H7 (cell line): ENCODE measurements around the gene C2CD4B. TPM values are rescaled to one million over a fixed set of nuclear protein-coding genes. Genes with fewer than 3 reads are reported as not detected.
A peak's percentile ranks its signal among the peaks of the same experiment; 100 is the strongest.

Experiments used
- DNase-seq: peaks from one replicate; pipeline ENCODE4 v3.0.0; 2012
- H3K27me3 ChIP-seq: 2 replicates; pipeline ENCODE4 v1.6.0; 2011; ENCODE audit warnings: mild to moderate bottlenecking, low read length; ENCODE audit not compliant: control insufficient read depth, insufficient read depth
- H3K36me3 ChIP-seq: replicated peaks from 2 replicates; pipeline ENCODE4 v1.5.1; 2011; ENCODE audit warnings: low read length; ENCODE audit not compliant: control insufficient read depth, insufficient read depth
- H3K4me3 ChIP-seq: 2 replicates; pipeline ENCODE4 v1.5.1; 2011; ENCODE audit warnings: low read depth, mild to moderate bottlenecking, control low read depth, low read length, moderate library complexity; ENCODE audit not compliant: insufficient read depth
- total RNA-seq: library from RNA; depleted of rRNA; stranded (reverse); fragments of >200 nt; shearing (Covaris generic); gene quantifications from 2 replicates; pipeline ENCODE4 v1.2.3, GENCODE V29; 2014; rRNA removed

C2CD4B gene, protein sequence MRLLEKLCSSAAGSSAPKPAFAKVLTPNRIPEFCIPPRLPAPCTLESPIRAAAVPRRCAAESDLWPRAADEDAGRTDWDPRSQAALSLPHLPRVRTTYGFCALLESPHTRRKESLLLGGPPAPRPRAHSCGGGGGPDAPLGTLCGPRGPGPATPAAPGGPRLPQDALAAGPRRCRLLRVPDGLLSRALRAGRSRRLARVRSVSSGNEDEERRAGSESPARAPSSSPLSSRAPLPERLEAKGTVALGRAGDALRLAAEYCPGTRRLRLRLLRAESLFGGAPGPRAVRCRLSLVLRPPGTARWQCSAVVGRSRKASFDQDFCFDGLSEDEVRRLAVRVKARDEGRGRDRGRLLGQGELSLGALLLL
- 0.07 and 0.31 TPM in 2 replicates for total RNA-seq

GRCh38 chr15:62165104-62165792 lies at the start of gene C2CD4B:
C2CD4B (minus strand) TSS chr15:62165285; CDS start chr15:62164984, 301 bp downstream.
- H3K4me3 ChIP-seq: peak within 1 kb of the TSS; percentile 48
- peaks cover 41% of the 10 kb centered on the region for H3K27me3 ChIP-seq
- peak; percentile 80 for DNase-seq
- no peaks in the 10 kb centered on the region for H3K36me3 ChIP-seq

- H3K27me3 ChIP-seq: no peaks in the 10 kb centered on the region
- no peaks in the 10 kb centered on the region for H3K36me3 ChIP-seq
Measured at GRCh38 chr15:62212741-62213140, 47.7 kb upstream of the C2CD4B start.

GRCh38 chr15:62211348-62211747 lies 46.3 kb upstream of the C2CD4B start:
- DNase-seq: no peak
- H3K4me3 ChIP-seq: no peak overlapping the region
- no peaks in the 10 kb centered on the region for H3K27me3 ChIP-seq
- H3K36me3 ChIP-seq: no peaks in the 10 kb centered on the region

More at GRCh38 chr15:62212741-62213140, 47.7 kb upstream of the C2CD4B start:
- H3K4me3 ChIP-seq: no peak overlapping the region
- no peak for DNase-seq

GRCh38 chr15:62209821-62210220 lies 44.7 kb upstream of the C2CD4B start:
- no peaks in the 10 kb centered on the region for H3K27me3 ChIP-seq
- no peak for DNase-seq
- no peak overlapping the region for H3K4me3 ChIP-seq
- no peaks in the 10 kb centered on the region for H3K36me3 ChIP-seq

DNA sequence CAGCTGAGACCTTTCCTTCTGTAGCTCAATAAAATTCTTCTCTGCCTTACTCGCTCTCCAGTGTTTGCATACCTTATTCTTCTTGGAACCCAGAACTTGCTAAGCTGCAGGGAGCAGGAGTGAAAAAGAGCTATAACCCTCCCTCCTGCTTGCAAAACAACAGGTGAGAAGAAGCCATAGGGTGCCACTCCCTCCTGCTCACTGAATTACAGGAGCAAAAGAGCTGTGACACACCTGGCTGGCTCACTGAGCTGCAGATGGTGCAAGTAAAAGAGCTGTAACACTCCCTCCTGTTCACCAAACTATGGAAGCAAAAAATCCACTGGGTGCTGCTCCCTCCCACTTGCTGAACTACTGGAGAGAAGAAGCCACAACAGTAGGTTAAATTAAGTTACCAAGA lies 44.2 kb upstream of the C2CD4B start:
- no peak overlapping the region for H3K4me3 ChIP-seq
- DNase-seq: no peak
- no peaks in the 10 kb centered on the region for H3K36me3 ChIP-seq

DNA sequence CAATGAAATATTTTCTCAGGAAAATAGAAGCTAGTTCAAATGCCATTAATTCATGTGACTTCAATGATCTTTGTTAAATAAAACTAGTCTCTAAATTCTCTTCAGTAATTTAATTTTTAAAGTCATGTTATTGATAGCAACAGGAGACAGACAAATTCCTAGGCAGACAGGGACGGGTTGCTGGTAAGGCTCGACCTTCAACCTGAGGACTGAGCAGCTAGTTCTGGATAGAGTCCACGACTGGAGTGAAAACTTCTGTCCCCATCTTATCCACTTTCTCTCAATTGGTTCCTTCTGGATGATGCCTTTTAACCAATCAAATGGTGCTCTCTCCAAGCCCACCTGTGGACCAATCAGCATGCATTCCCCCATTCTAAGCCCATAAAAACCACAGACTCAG lies 43.8 kb upstream of the C2CD4B start:
- DNase-seq: no peak
- Histone ChIP-seq H3K4me3 (no peak overlapping the region), H3K36me3 (no peaks in the 10 kb centered on the region), H3K27me3 (no peaks in the 10 kb centered on the region)

More for the DNA sequence above, 44.2 kb upstream of the C2CD4B start:
- H3K27me3 ChIP-seq: no peaks in the 10 kb centered on the region

- Histone ChIP-seq H3K27me3 (no peaks in the 10 kb centered on the region), H3K4me3 (no peak overlapping the region), H3K36me3 (no peaks in the 10 kb centered on the region)
- DNase-seq: no peak
Measured at GRCh38 chr15:62208367-62208766, 43.3 kb upstream of the C2CD4B start.

DNA sequence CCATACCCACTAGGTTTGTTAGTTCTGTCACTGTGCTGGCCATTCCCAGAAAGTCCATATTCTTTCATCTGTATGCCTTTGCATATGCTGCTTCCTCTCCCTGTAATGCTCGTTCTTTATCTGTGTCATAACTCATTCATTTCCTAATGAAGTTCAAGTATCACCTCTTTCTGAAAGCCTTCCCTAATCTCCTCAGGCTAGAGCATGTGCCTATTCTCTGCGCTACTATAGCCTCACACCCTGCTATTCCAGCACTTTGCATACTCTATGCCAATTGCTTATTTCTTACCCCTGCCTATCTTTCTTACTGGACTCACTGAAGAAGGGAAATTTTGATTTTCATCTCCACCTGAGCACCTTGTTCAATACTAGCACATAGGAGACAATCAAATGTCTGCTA lies 25.6 kb upstream of the C2CD4B start:
- H3K4me3 ChIP-seq: no peak overlapping the region
- H3K36me3 ChIP-seq: no peaks in the 10 kb centered on the region
- no peaks in the 10 kb centered on the region for H3K27me3 ChIP-seq
- DNase-seq: no peak

DNA sequence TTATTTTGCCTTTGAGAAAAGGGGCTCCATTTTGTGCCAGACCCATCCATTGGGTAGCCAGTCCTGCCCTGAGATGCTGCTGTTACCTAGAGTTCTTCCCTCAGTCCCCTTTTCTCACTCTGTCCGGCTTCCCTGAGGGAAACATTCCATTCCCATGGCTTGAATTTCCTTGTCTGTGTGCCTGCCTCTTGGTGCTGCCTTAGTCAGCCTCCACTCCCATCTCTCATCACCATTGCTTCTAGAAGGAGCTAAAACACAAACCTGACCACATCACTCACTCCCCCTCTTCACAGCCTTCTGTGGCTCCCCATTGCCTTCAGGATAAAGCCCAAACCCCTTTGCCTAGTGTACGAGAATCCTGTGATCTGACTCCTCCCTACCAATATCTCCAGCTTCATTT lies 25.2 kb upstream of the C2CD4B start:
- no peak for DNase-seq
- Histone ChIP-seq H3K27me3 (no peaks in the 10 kb centered on the region), H3K4me3 (no peak overlapping the region), H3K36me3 (no peaks in the 10 kb centered on the region)

DNA sequence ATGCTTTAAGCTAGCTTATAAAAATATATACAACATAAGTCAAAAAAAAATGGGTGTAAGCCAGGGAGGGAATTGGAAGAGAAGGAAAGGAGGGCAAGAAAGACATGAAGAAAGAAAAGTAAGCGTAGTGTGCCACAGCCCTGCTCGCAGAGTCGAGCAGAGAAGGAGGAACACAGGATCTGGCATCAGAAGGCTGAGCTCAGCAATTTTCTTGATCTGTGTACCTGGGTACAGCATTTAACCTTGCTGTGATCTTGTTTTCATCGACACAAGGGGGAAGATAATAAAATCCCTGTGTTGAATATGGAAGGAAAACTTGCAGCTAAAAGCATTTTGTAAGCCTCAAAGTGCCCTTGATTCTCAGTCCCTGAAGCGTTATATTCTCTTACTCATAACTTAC lies 23.7 kb upstream of the C2CD4B start:
- no peaks in the 10 kb centered on the region for H3K27me3 ChIP-seq
- H3K36me3 ChIP-seq: no peaks in the 10 kb centered on the region
- no peak for DNase-seq
- no peak overlapping the region for H3K4me3 ChIP-seq

DNA sequence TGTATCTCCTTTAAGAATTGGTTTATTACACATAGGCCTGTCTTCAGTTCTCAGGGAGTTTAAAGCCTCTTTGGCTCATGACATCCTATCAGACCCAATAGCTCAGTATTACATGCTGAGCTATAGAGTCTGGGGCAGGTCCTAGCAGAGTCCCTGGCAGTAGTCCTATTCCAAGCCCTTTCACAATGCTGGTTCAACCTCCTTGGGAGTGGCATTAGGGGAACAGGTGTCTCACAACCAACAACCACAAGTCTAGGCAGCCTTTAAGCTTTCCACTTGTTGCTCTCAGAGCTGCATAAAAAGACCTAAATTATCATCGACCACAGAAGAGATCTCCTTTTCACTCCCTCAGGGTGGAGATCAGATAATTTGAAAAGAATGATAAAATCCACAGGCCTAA lies 22.8 kb upstream of the C2CD4B start:
- Histone ChIP-seq H3K36me3 (no peaks in the 10 kb centered on the region), H3K27me3 (no peaks in the 10 kb centered on the region), H3K4me3 (no peak overlapping the region)
- no peak for DNase-seq

- DNase-seq: no peak
- no peaks in the 10 kb centered on the region for H3K36me3 ChIP-seq
- no peak overlapping the region for H3K4me3 ChIP-seq
- no peaks in the 10 kb centered on the region for H3K27me3 ChIP-seq
Measured at GRCh38 chr15:62187425-62187824, 22.3 kb upstream of the C2CD4B start.

- DNase-seq: no peak
- no peak overlapping the region for H3K4me3 ChIP-seq
- H3K27me3 ChIP-seq: no peaks in the 10 kb centered on the region
- no peaks in the 10 kb centered on the region for H3K36me3 ChIP-seq
Measured at GRCh38 chr15:62186578-62186977, 21.5 kb upstream of the C2CD4B start.

- DNase-seq: no peak
- H3K27me3 ChIP-seq: no peaks in the 10 kb centered on the region
- no peak overlapping the region for H3K4me3 ChIP-seq
- no peaks in the 10 kb centered on the region for H3K36me3 ChIP-seq
Measured at GRCh38 chr15:62183130-62183529, 18.0 kb upstream of the C2CD4B start.

GRCh38 chr15:62173215-62173614 lies 8.1 kb upstream of the C2CD4B start:
- Histone ChIP-seq H3K27me3 (no peaks in the 10 kb centered on the region; the same call in 1 of the 2 replicates), H3K36me3 (no peaks in the 10 kb centered on the region), H3K4me3 (no peak overlapping the region)
- no peak for DNase-seq
